Smooth muscle cell (in vitro differentiated cells): ENCODE measurements around the gene NKRF. TPM values are rescaled to one million over a fixed set of nuclear protein-coding genes. Genes with fewer than 3 reads are reported as not detected.

Source experiments
- DNase-seq: peaks from one replicate; lab custom pipeline; 2025; ENCODE audit not compliant: unreplicated experiment; lab: John Stamatoyannopoulos, UW
- H2AFZ ChIP-seq: fragments of 200-600 bp; sonication (generic); 2 replicates; pipeline ENCODE4 v1.6.0; 2016; ENCODE audit warnings: antibody characterized with exemption, low read depth, mild to moderate bottlenecking
- H3F3A ChIP-seq: fragments of 200-600 bp; sonication (generic); 2 replicates; pipeline ENCODE4 v1.6.0; 2017; ENCODE audit warnings: antibody characterized with exemption, low read depth
- H3K27ac ChIP-seq: fragments of 200-600 bp; sonication (generic); 2 replicates; pipeline ENCODE4 v1.5.1; 2016; ENCODE audit warnings: low read depth, mild to moderate bottlenecking
- H3K27me3 ChIP-seq: fragments of 200-600 bp; sonication (generic); 2 replicates; pipeline ENCODE4 v1.6.1; 2016; ENCODE audit warnings: low read depth, mild to moderate bottlenecking
- H3K36me3 ChIP-seq: fragments of 200-600 bp; sonication (generic); 2 replicates; pipeline ENCODE4 v1.5.1; 2016; ENCODE audit warnings: low read depth
- H3K4me1 ChIP-seq: fragments of 200-600 bp; sonication (generic); 2 replicates; pipeline ENCODE4 v1.5.1; 2016; ENCODE audit warnings: low read depth
- H3K4me2 ChIP-seq: fragments of 200-600 bp; sonication (generic); 2 replicates; pipeline ENCODE4 v1.6.0; 2016; ENCODE audit warnings: mild to moderate bottlenecking
- H3K4me3 ChIP-seq: fragments of 200-600 bp; sonication (generic); 2 replicates; pipeline ENCODE4 v1.5.1; 2016; ENCODE audit warnings: mild to moderate bottlenecking
- H3K79me2 ChIP-seq: fragments of 200-600 bp; sonication (generic); 2 replicates; pipeline ENCODE4 v1.6.0; 2016; ENCODE audit warnings: low read depth, mild to moderate bottlenecking
- H3K9ac ChIP-seq: fragments of 200-600 bp; sonication (generic); 2 replicates; pipeline ENCODE4 v1.6.0; 2016; ENCODE audit warnings: low read depth
- H3K9me3 ChIP-seq: fragments of 200-600 bp; sonication (generic); replicated peaks from 2 replicates; pipeline ENCODE4 v1.5.1; 2016; ENCODE audit warnings: low read depth
- H4K20me1 ChIP-seq: fragments of 200-600 bp; sonication (generic); 2 replicates; pipeline ENCODE4 v1.6.0; 2016; ENCODE audit warnings: low read depth
- WGBS: methylation state at CpG from one replicate; pipeline ENCODE4 v1.1.7; 2016; ENCODE audit warnings: low lambda C conversion rate; 5-methylcytosine and 5-hydroxymethylcytosine counted together
- polyA plus RNA-seq: library from polyadenylated mRNA; unstranded; fragments of >200 nt; fragmentation: Nextera tagmentation; extraction: Ambion mirVana; gene quantifications from 2 replicates; pipeline ENCODE4 v1.2.1, GENCODE V29; 2016
- total RNA-seq: library from RNA; depleted of rRNA; stranded (reverse); fragments of >200 nt; gene quantifications from 2 replicates; pipeline ENCODE4 v1.2.3, GENCODE V29; 2014
- TF ChIP-seq, protein P1 (sequence below): fragments of 200-600 bp; sonication (generic); IDR thresholded peaks from 2 replicates; pipeline ENCODE4 v1.5.1; 2017; ENCODE audit warnings: borderline replicate concordance, mild to moderate bottlenecking, antibody characterized with exemption; ENCODE audit not compliant: insufficient read depth, poor library complexity, severe bottlenecking

Gene NKRF
- total and polyA plus RNA-seq, 2 experiments from 2014 or later, result 2.4 to 8.0 TPM

DNA sequence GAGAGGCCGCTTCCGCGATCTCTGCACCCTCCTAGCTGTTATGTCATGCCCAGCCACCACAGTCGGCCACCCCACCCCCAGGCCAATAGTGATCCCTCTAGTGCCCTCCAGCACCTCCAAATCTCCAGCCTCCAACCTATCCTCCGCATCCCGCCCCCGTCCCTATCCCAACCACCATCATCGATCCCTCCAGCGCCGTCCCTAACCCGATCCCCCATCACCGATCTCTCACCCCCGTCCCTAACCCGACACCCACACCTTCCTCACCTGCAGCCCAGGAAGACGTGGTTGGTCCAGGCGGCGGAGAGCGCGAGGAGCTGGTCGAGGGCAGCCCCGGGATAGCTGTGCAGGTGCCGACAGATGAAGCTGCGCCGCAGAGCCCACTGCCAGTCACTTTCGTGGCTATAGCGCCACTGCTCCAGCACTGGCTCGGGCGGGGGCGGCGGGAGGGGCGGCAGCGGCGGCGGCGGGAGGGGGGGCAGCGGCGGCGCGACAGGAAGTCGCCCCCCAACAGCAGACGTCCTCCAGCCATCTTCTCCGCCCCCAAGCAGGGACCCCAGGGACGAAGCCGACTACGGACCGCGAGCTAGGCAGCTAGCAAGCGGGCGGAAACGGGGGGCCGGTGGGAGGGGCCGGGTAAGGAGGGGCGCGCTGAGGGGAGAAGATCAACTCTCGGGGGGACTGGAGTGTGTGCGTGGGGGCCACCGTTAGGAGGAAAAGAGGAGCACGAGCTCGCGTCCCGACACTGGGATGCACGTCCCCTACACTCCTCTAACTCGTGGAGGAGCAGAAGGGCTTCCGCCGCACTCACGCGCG lies 552 bp downstream of the NKRF start:
- Histone ChIP-seq H3K79me2 (peaks cover 22% of the 10 kb centered on the region), H3K4me3 (peak overlapping the region; percentile 62), H3F3A (no peaks in the 10 kb centered on the region), H2AFZ (peak overlapping the region; percentile 84), H3K27ac (peak overlapping the region; percentile 80), H3K36me3 (no peaks in the 10 kb centered on the region), H3K9ac (peak overlapping the region; percentile 74), H3K4me2 (peak overlapping the region; percentile 90), H3K4me1 (no peaks in the 10 kb centered on the region), H3K9me3 (no peaks in the 10 kb centered on the region), H4K20me1 (peaks cover 14% of the 10 kb centered on the region), H3K27me3 (no peaks in the 10 kb centered on the region)
- TF ChIP-seq, protein P1, sequence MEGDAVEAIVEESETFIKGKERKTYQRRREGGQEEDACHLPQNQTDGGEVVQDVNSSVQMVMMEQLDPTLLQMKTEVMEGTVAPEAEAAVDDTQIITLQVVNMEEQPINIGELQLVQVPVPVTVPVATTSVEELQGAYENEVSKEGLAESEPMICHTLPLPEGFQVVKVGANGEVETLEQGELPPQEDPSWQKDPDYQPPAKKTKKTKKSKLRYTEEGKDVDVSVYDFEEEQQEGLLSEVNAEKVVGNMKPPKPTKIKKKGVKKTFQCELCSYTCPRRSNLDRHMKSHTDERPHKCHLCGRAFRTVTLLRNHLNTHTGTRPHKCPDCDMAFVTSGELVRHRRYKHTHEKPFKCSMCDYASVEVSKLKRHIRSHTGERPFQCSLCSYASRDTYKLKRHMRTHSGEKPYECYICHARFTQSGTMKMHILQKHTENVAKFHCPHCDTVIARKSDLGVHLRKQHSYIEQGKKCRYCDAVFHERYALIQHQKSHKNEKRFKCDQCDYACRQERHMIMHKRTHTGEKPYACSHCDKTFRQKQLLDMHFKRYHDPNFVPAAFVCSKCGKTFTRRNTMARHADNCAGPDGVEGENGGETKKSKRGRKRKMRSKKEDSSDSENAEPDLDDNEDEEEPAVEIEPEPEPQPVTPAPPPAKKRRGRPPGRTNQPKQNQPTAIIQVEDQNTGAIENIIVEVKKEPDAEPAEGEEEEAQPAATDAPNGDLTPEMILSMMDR, result no peak
- peak; percentile 38 for DNase-seq
- 54% methylated on average over 50 of the region's 68 CpGs for WGBS

- TF ChIP-seq, protein P1, result no peak
- Histone ChIP-seq H3K27ac (no peak overlapping the region), H3F3A (no peaks in the 10 kb centered on the region), H3K9me3 (no peaks in the 10 kb centered on the region), H3K36me3 (no peaks in the 10 kb centered on the region), H3K4me2 (peak overlapping the region; percentile 90), H3K9ac (peak overlapping the region; percentile 74), H3K79me2 (peaks cover 27% of the 10 kb centered on the region), H3K4me1 (no peaks in the 10 kb centered on the region), H3K27me3 (no peaks in the 10 kb centered on the region), H3K4me3 (peak overlapping the region; percentile 62), H4K20me1 (peaks cover 14% of the 10 kb centered on the region), H2AFZ (no peak overlapping the region)
- 52% methylated on average over 17 of the region's 17 CpGs for WGBS
- DNase-seq, result no peak
These were observed 1.3 kb downstream of the NKRF start for GRCh38 chrX:119604766-119605463.

DNA sequence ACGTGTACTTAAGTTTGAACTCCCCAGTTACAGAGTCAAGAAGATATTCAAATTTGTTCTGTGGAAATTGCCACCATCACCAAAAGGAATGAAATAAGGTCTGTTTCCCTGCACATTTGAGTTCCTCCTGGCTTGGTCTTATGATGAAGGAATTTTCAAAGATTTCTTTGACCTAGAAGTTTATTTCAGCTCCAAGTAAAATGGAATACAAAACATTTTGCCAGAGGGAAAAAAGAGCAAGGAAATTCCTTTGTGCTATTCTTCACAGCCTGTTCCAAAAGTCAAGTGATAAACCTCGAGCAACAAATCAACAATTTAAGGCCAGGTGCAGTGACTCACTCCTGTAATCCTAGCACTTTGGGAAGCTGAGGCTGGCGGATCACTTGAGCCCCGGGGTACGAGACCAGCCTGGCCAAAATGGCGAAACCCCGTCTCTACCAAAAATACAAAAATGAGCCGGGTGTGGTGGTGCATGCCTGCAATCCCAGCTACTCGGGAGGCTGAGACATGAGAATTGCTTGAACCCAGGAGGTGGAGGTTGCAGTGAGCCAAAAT lies 3.4 kb downstream of the NKRF start:
- Histone ChIP-seq H3K27me3 (no peaks in the 10 kb centered on the region), H3K9me3 (no peaks in the 10 kb centered on the region), H3K4me3 (no peak overlapping the region), H3F3A (no peaks in the 10 kb centered on the region), H3K36me3 (no peaks in the 10 kb centered on the region), H2AFZ (no peak overlapping the region), H3K4me2 (no peak overlapping the region), H3K79me2 (peaks cover 31% of the 10 kb centered on the region), H3K9ac (no peak overlapping the region), H4K20me1 (peaks cover 14% of the 10 kb centered on the region), H3K4me1 (no peaks in the 10 kb centered on the region), H3K27ac (no peak overlapping the region)
- WGBS, result 70% methylated on average over 9 of the region's 9 CpGs
- no peak for DNase-seq
- TF ChIP-seq, protein P1, result no peak
